GM19099 (cell line): ENCODE measurements around the gene KLF5.

Experiments
- POLR2A ChIP-seq: IDR thresholded peaks from 3 replicates; pipeline ENCODE4 v1.6.1; 2011; ENCODE audit warnings: low read depth; ENCODE audit not compliant: insufficient read length; ENCODE audit errors: extremely low read depth

Gene KLF5

GRCh38 chr13:73058736-73059459 lies at the start of gene KLF5:
Gene KLF5 (plus strand): TSS chr13:73059005. CDS start chr13:73059328, 323 bp downstream.
- TF ChIP-seq POLR2A: peak; percentile 62

- TF ChIP-seq POLR2A: no peak
Observed at GRCh38 chr13:73011751-73012150, 47.1 kb upstream of the KLF5 start.

GRCh38 chr13:73015805-73016204 lies 43.0 kb upstream of the KLF5 start:
- no peak for TF ChIP-seq POLR2A

GRCh38 chr13:73018336-73018735 lies 40.5 kb upstream of the KLF5 start:
- TF ChIP-seq POLR2A: no peak

GRCh38 chr13:73025217-73026012 lies 33.4 kb upstream of the KLF5 start:
- no peak for TF ChIP-seq POLR2A

- TF ChIP-seq POLR2A: no peak
Observed at GRCh38 chr13:73034901-73035300, 23.9 kb upstream of the KLF5 start.

- TF ChIP-seq POLR2A: no peak
Observed at GRCh38 chr13:73035660-73036059, 23.1 kb upstream of the KLF5 start.

GRCh38 chr13:73036566-73036965 lies 22.2 kb upstream of the KLF5 start:
- TF ChIP-seq POLR2A: no peak

- TF ChIP-seq POLR2A: no peak
Observed at GRCh38 chr13:73038064-73038463, 20.7 kb upstream of the KLF5 start.

GRCh38 chr13:73039201-73040108 lies 19.4 kb upstream of the KLF5 start:
- no peak for TF ChIP-seq POLR2A

- TF ChIP-seq POLR2A: no peak
Observed at GRCh38 chr13:73040484-73040883, 18.3 kb upstream of the KLF5 start.

GRCh38 chr13:73040968-73041596 lies 17.7 kb upstream of the KLF5 start:
- TF ChIP-seq POLR2A: no peak

- TF ChIP-seq POLR2A: no peak
Observed at GRCh38 chr13:73045031-73045430, 13.8 kb upstream of the KLF5 start.

- no peak for TF ChIP-seq POLR2A
Observed at GRCh38 chr13:73054712-73055111, 4.1 kb upstream of the KLF5 start.
